Thoracic aorta (tissue), 2 donors: Measurements from ENCODE around the gene FNDC3B. TPM values are rescaled to one million over a fixed set of nuclear protein-coding genes. Genes with fewer than 3 reads are reported as not detected.

Source experiments
- ATAC-seq: fragments of 150-250 bp; one replicate; pipeline ENCODE4 v1.8.0; 2017; ENCODE audit warnings: low read depth; ENCODE audit not compliant: insufficient number of reproducible peaks, low FRiP score
- DNase-seq: peaks from one replicate; pipeline ENCODE4 v3.0.0-alpha.2; 2020; ENCODE audit warnings: low spot score
- H3K27ac ChIP-seq, 2 donors: fragments of 200-600 bp; sonication (generic); 1 replicate in 1 of 2; 2 replicates in 1 of 2; pipeline ENCODE4 v1.5.1; 2016; ENCODE audit warnings: mild to moderate bottlenecking in 2 of 2, moderate library complexity in 2 of 2
- H3K27me3 ChIP-seq: fragments of 200-600 bp; sonication (generic); replicated peaks from 2 replicates; pipeline ENCODE4 v1.6.0; 2016; ENCODE audit warnings: mild to moderate bottlenecking; ENCODE audit not compliant: insufficient read depth
- H3K36me3 ChIP-seq: fragments of 200-600 bp; sonication (generic); one replicate; pipeline ENCODE4 v1.5.1; 2016
- H3K4me1 ChIP-seq, 2 donors: fragments of 200-600 bp; sonication (generic); 1 replicate in 1 of 2; 2 replicates in 1 of 2; pipeline versions ENCODE4 v1.5.1 to v1.6.0; 2016; ENCODE audit warnings: low read depth in 2 of 2, mild to moderate bottlenecking in 1 of 2; ENCODE audit not compliant: control insufficient read depth in 1 of 2
- H3K4me3 ChIP-seq: fragments of 200-600 bp; sonication (generic); 2 replicates; pipeline ENCODE4 v1.5.1; 2016; ENCODE audit warnings: mild to moderate bottlenecking
- H3K9me3 ChIP-seq: fragments of 200-600 bp; sonication (generic); 2 replicates; pipeline ENCODE4 v1.5.1; 2016
- total RNA-seq, 2 donors: library from RNA; depleted of rRNA; stranded (reverse); fragments of >200 nt; gene quantifications; one replicate each; pipeline versions ENCODE4 v1.1.0 to v1.2.3, GENCODE V29; 2016
- TF ChIP-seq, protein P1 (sequence below): fragments of 200-600 bp; sonication (generic); IDR thresholded peaks from one replicate; pipeline ENCODE4 v1.5.1; 2019; ENCODE audit warnings: antibody characterized with exemption

Gene FNDC3B
- total RNA-seq, 2 donors from 2014 or later: 113 to 163 TPM

- H3K27ac ChIP-seq: peak overlapping the region in 1 of 2 donors; percentile 67
- peaks cover 42 to 64% of the 10 kb centered on the region in 2 donors for H3K4me1 ChIP-seq
- no peak for DNase-seq
- no peaks in the 10 kb centered on the region for H3K9me3 ChIP-seq
- no peaks in the 10 kb centered on the region for H3K27me3 ChIP-seq
- ATAC-seq: peak; percentile 46
- TF ChIP-seq, protein P1, sequence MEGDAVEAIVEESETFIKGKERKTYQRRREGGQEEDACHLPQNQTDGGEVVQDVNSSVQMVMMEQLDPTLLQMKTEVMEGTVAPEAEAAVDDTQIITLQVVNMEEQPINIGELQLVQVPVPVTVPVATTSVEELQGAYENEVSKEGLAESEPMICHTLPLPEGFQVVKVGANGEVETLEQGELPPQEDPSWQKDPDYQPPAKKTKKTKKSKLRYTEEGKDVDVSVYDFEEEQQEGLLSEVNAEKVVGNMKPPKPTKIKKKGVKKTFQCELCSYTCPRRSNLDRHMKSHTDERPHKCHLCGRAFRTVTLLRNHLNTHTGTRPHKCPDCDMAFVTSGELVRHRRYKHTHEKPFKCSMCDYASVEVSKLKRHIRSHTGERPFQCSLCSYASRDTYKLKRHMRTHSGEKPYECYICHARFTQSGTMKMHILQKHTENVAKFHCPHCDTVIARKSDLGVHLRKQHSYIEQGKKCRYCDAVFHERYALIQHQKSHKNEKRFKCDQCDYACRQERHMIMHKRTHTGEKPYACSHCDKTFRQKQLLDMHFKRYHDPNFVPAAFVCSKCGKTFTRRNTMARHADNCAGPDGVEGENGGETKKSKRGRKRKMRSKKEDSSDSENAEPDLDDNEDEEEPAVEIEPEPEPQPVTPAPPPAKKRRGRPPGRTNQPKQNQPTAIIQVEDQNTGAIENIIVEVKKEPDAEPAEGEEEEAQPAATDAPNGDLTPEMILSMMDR: no peak
- no peak overlapping the region for H3K4me3 ChIP-seq
- H3K36me3 ChIP-seq: no peaks in the 10 kb centered on the region
These were observed 57.6 kb downstream of the FNDC3B start for GRCh38 chr3:172096881-172097420.

- ATAC-seq (no peak), DNase-seq (no peak)
- Histone ChIP-seq H3K27ac (peak overlapping the region in 1 of 2 donors; percentile 67), H3K4me3 (no peak overlapping the region), H3K36me3 (no peaks in the 10 kb centered on the region), H3K9me3 (no peaks in the 10 kb centered on the region), H3K27me3 (no peaks in the 10 kb centered on the region), H3K4me1 (peaks cover 48 to 68% of the 10 kb centered on the region in 2 donors)
- TF ChIP-seq, protein P1: no peak
These were observed 58.2 kb downstream of the FNDC3B start for GRCh38 chr3:172097585-172097984.

DNA sequence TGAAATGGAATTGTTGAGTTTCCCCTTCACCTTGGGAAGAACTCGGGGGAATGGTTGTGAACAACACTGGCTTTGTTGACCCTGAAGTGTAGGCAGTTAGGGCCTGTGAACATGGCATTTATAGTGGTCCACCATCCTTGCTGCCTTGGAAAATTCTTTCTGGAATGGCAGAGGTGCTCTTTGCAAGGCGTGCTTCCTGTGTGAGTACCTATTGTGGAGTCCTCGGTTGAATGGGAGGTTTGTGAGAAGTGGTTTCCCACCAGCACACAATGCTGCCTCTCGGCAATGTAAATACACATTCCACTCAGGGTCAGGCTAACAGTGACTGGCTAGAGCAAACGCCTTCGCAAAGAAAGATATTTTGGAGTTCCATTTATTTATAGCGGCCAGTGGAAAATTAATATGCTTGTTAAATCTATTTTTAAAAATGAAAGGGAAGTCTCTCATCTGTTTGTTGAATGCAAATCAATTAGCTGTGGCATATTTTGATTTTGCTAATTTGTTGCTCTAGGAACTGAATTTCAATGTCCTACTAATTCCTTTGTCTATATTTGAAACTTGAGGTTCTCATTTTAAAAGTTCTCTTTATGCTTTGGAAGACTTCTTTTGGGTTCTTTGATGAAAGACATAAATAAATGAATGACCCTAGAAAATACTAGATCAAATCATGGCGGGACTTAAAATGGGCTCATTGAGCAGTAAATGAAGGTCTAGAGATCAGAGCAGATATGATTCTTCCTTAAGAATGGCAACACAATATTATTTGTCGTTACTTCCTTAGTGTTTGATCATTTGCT, 59.5 kb downstream of the FNDC3B start:
- TF ChIP-seq, protein P1: no peak
- H3K4me3 ChIP-seq: no peak overlapping the region
- peaks cover 60 to 80% of the 10 kb centered on the region in 2 donors for H3K4me1 ChIP-seq
- no peaks in the 10 kb centered on the region for H3K36me3 ChIP-seq
- peak overlapping the region; percentile 34 to 40 for H3K27ac ChIP-seq
- no peak for ATAC-seq
- no peak for DNase-seq
- no peaks in the 10 kb centered on the region for H3K9me3 ChIP-seq
- no peaks in the 10 kb centered on the region for H3K27me3 ChIP-seq

GRCh38 chr3:172099495-172099808, 60.1 kb downstream of the FNDC3B start:
- H3K27ac ChIP-seq: peak overlapping the region; percentile 11 to 13
- H3K4me1 ChIP-seq: peaks cover 65 to 85% of the 10 kb centered on the region in 2 donors
- ATAC-seq (no peak), DNase-seq (no peak)
- TF ChIP-seq, protein P1: no peak
- no peak overlapping the region for H3K4me3 ChIP-seq
- no peaks in the 10 kb centered on the region for H3K36me3 ChIP-seq
- no peaks in the 10 kb centered on the region for H3K9me3 ChIP-seq
- no peaks in the 10 kb centered on the region for H3K27me3 ChIP-seq

- peaks cover 72 to 92% of the 10 kb centered on the region in 2 donors for H3K4me1 ChIP-seq
- H3K4me3 ChIP-seq: no peak overlapping the region
- H3K9me3 ChIP-seq: no peaks in the 10 kb centered on the region
- H3K36me3 ChIP-seq: no peaks in the 10 kb centered on the region
- ATAC-seq: no peak
- no peaks in the 10 kb centered on the region for H3K27me3 ChIP-seq
- no peak for DNase-seq
- TF ChIP-seq, protein P1: no peak
- no peak overlapping the region for H3K27ac ChIP-seq
These were observed 61.1 kb downstream of the FNDC3B start for GRCh38 chr3:172100482-172100881.
